NCI-H1105 (cell line): ENCODE measurements around the gene MYH7B.

Experiments
- DNase-seq: peaks from one replicate; lab custom pipeline; 2025; lab: John Stamatoyannopoulos, UW

MYH7B gene

DNA sequence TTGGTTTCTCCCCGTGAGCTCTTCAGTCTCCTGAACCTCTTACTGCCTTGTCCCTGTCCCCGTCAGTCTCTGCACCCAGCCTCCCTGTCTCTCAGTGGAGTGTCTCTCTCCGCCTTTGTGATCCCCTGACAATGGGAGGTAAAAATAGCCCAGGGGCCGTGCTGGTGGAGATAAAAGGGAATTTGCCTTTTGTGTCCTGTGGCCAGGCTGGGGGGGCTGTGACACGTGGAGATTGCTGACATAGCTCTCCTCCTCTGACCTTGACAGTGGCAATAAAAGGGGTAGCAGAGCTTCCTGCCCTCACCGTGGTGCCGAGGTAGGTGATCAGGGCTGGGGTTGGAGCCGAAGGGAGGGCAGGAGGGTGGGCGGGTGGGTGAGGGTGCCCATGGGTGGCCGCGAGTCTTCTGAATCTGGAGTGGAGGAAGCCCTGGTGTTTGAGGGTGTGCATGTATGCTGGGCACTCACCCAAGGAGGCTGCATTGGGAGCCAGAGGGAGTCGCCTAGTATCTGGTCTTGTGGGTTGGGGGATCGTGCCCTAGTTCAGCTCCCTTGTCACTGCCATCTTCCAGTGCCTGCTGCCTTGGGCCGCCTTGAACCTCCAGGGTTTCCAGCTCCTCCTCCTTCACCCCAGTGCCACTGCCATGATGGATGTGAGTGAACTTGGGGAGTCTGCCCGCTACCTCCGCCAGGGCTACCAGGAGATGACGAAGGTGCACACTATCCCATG is 21.9 kb downstream of the MYH7B start:
- DNase-seq = no peak

DNA sequence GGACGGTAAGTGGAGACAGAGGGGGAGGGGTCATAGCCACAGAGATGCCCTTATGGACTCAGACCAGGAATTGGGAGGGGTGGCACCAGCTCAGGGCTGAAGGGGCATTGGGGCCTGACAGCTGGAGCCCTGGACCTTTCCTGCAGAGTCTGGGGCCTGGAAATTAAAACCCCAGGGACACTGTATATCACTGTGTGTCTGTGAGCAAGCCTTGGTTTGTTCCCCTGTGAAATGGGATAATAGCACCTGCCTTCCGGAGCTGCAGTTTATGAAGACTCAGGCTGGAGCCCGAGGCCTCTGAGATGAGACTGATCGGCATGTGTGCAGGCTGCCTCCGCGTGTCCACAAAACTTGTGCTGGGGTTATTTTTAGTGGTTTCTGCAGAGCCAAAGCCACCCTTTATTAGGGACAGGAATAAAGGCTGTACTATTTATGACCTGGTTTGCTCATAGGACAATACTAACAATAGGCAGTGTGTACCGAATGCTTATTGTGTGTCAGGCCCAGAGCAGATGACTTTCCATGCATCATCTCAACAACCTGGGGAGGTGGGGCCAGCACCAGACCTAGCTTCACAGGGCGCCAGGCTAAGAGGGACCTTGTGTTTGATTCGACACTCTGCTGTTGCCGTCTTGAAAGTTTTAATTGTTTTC is 22.6 kb downstream of the MYH7B start:
- DNase-seq = no peak

DNA sequence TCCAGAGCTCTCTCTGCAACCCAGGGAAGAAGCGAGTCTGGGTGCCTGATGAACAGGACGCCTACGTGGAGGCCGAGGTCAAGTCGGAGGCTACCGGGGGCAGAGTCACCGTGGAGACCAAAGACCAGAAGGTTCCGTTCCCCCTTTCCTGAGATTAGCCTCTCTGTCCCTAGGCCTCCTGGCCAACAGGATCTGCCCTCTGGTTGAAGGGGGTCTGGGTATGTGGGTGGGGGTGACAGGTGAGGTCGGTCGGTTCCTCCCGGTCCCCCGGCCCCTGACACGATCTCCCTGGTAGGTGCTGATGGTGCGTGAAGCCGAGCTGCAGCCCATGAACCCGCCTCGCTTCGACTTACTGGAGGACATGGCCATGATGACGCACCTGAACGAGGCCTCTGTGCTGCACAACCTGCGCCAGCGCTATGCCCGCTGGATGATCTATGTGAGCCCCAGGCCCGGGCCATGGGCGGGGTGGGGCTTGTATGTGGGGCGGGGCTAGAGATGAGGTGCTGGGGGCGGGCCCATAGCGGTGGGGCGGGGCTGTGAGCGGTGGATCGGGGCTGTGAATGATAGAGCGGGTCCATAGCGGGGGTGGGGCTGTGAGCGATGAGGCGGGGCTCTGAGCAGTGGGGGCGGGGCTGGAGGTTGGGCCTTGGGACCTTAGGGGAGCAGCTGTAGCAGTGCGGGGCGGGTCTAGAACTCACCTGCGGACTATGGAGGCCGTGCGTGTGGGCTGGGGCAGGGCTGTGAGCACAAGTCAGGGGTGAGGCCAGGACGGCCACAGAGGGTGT is 23.9 kb downstream of the MYH7B start:
- no peak for DNase-seq

DNA sequence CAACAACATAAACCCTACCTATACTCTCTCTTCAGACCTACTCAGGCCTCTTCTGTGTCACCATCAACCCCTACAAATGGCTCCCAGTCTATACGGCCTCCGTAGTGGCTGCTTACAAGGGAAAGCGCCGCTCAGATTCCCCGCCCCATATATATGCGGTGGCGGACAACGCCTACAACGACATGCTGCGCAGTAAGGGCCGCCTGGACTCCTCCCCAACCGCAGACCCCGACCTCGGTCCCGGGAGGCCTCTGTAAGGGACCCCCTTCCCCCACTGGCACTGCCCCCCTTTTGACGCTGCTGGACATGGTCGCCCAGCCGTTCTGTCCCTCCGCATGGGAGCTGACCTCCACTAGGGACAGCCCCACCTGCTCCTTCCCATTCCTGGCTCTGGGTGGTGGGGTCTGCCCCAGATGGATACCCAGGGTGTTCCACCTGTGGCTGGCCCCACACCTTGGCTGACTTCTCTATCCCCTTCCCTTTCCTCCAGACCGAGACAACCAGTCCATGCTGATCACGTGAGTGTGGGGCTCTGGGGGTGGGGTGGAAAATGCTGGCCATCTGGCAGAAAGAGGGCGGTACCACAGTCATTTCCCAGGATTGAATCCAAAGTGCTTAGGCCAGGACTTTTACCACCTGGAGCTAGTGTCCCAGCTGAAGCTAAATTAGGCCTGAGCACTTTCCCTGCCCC is 25.0 kb downstream of the MYH7B start:
- no peak for DNase-seq

DNA sequence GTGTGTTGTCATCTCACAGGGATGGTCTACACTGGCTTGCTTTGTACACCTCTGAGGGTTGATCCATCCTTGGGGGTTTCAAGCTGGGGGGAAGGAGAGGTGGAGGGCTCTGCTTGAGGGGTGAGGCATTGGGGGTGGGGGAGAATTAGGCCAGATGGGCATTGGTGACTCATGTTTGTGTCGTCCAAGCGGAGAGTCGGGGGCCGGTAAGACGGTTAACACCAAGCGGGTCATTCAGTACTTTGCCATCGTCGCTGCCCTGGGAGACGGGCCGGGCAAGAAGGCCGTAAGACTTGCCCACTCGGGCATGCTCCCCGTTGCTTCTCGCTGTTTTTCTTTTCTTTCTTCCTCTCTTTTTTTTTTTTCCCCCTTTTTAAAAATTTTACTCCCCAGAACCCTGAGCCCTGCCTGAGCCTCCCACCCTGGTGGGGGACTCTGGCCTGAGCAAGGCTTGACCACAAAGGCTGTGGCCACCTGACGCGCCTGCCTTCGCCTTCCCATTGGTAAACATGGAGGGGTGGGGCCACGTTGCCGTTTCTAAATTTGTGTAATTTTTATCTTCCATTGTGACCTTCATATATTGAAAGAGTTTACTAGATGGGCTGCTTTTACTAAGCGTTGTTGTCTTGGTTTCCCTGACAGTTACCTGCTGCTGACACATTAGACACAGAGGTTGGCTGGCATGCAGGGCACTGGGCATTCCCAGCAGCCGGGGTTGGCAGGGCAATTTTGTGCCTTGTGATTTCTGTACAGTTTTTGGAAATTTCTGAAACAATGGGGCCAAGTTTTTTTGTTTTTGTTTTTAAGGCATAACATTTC is 26.8 kb downstream of the MYH7B start:
- DNase-seq = no peak

DNA sequence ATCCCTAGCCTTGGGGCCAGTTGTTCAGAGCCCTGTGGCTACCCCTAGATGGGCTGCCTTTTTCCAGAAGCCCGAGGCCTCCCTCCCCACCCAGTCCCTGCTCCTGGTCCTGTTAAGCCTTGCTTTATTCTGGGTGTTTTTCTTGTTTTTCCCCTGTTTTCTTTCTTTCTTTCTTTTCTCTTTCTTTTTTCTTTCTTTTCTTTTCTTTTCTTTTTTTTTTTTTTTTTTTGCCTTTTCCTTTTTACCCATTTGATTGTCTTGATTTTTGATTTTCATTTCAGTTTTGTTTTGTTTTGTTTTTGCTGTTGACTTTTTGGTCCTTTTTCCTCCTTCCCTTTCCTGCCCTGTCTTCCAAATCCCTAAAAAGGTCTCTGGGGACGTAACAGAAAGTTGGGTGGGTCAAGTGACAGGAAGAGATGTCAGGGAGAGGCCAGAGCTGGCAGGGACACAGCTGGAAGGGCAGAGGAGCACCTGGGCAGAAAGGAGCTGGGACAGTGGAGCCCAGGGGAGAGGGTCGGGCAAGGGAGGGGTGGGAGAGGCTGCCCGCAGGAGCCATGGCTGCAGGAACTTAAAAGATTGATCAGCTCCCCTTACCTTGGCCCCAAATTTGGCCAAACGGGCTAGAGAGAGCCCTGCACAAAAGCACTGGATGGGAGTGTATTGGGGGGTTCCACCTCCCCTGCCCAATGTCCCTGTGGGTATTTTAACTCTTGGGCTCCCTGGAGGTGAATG is 27.6 kb downstream of the MYH7B start:
- no peak for DNase-seq

DNA sequence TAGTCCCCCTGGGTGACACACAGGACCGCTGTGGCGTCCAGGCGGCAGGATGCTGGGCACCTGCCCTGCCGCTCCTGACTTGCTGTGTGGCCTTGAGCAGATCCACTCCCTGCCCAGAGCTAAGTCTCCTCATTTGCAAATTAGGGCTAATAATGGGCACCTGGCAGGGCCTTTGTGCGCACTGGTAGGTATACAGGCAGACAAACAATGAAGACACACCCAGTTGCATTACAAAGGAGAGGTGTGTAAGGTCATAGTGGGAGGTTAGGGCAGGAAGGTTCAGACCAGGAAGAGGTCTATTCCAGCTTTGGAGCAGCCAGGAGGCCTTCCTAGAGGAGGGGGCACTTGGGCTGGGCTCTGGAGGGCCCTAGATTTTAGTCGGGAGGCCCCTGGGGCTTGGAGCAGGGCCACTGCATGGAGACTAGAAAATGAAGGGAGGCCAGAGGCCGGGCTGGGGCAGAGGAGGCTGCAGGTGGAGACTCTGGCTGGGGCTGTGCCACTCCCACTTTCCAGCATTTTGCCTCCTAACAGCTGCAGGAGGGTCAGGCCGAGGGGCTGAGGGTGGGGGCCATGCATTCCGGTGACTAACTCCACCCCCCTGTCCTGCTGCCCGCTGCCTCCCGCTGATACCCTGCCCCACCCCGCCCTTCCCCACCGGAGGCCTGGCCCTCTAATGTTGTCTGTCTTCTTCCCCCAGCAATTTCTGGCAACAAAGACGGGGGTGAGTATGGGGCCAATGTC is 28.5 kb downstream of the MYH7B start:
- no peak for DNase-seq

DNA sequence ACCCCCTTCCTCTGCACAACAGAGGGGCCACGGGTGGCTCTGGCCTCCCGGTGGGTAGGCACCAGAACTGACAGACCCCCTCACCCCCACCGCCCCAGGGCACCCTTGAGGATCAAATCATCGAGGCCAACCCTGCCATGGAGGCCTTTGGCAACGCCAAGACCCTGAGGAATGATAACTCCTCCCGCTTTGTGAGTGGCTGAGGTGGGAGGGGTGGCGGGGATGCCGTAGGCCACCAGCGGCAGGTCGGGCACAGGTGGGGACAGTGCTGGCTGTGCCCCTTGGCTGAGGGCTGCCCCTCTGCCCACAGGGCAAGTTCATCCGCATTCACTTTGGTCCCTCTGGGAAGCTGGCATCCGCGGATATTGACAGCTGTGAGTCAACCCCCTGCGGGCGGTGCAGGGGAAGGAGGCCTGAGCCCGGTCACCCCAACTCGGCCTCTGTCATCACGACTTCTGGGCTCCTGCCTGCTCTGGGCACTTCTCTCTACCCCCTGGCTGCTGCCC is 29.1 kb downstream of the MYH7B start:
- DNase-seq = no peak

DNA sequence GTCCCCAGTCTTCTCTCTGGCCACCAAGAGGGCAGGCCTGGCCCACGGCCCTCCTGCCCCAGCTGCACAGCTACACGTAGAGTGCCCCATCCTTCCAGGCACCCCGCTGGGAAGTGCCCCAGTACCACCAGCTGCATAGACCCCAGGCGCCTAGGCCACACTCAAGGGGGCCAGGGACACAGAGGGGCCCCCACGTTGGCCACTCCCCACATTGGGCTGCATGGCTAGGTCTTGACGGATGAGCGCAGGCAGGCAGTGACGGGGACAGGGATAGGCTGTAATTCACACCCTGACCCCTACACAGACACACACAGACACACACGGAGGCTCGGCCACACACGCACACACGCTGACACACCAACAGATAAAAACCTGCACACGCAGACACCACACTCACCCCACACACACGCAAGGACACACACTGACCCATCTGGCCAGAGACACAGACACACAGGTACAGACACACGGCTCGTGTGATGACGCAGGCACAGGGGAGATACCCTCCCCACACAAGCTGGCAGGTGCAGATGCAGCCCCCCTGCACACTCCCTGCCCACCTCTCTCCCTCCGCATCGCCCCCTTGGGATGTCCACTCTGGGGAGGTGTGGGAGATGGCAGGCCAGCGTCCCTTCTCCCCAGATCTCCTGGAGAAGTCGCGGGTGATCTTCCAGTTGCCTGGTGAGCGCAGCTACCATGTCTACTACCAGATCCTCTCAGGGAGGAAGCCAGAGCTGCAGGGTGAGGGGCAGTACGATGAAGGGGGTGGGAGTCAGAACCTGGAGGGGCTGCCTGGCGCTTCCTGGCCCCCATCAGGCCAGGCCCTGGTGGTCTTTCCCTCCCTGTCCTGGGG is 30.0 kb downstream of the MYH7B start:
- DNase-seq = no peak

DNA sequence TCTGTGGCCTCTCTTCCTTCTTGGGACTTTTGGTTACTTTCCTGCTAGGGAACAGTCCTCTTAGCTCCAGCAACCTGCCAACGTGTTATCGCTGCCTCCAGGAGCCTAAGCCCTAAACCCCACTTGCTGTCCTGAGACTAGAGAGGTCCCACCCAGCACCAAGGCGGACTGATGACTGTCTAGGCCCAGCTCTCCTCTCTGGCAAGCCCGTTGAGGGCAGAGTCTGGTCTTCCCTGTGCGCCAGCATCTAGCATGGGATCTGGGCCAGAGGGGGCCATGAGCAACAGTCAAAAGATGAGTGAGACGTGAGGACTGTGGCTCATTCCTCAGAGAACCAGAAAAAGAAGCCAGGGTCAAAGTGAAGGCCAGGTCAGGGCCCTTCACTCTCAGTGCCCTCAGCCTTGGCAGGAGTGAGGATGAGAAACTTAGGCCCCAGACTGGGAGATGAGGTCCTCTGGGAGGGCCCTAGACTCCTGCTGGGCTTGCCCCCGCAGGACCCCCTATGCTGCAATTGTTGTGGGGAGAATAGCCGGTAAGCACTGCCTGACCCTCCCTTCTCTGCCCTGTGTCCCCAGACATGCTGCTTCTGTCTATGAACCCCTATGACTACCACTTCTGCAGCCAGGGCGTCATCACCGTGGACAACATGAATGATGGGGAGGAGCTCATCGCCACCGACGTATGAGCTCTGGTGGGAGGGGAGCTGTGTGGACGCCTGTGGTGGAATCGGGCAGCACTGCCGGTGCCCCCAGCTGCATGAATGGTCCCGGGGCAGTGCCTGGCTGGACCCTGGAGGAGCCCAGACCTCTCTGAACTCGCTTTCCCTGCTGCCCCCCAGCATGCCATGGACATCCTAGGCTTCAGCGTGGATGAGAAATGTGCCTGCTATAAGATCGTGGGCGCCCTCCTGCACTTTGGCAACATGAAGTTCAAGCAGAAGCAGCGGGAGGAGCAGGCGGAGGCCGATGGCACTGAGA is 30.9 kb downstream of the MYH7B start:
- DNase-seq = no peak

DNA sequence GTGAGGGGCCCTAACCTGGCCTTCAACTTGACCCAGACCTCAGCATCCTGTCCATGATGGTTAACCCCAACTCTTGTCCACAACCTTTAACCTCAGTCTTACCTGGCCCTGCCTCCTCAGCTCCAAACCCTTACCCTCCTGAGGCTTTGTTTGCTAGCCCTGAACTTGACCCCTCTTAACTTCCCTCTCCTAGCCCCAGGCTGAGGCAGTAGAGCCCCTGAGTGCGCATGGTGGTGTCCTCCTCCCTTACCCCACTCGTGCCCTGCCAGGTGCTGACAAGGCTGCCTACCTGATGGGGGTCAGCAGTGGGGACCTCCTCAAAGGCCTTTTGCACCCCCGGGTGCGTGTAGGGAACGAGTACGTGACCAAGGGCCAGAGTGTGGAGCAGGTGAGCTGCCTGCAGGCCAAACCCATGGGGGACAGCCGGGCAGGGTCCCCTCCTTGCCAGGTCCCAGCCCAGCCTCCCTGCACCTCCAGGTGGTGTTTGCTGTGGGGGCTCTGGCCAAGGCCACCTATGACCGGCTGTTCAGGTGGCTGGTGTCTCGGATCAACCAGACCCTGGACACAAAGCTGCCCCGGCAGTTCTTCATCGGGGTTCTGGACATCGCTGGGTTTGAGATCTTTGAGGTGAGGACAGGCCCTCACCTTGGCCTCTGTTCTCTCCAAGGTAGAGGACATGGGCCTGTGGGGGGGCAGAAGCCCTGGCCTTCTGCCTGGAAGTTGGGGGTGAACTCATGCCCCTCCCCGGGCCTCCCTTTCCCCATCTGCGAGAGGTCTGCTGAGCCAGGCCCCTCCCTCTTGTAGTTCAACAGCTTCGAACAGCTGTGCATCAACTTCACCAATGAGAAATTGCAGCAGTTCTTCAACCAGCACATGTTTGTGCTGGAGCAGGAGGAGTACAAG is 31.9 kb downstream of the MYH7B start:
- no peak for DNase-seq

DNA sequence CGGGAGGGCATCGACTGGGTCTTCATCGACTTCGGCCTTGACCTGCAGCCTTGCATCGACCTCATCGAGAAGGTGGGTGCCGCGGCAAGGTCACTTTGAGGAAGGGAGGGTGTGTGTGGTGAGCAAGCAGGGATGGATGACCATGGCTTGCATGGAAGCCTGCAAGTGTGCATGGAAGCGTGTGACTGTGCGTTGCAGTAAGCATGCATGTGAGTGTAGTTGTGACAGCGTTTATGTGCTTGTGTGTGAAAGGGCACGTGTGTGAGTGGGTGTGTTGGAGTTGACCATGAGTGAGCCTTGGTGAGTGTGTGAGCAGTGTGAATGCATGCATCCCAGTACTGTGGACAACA is 32.5 kb downstream of the MYH7B start:
- no peak for DNase-seq

DNA sequence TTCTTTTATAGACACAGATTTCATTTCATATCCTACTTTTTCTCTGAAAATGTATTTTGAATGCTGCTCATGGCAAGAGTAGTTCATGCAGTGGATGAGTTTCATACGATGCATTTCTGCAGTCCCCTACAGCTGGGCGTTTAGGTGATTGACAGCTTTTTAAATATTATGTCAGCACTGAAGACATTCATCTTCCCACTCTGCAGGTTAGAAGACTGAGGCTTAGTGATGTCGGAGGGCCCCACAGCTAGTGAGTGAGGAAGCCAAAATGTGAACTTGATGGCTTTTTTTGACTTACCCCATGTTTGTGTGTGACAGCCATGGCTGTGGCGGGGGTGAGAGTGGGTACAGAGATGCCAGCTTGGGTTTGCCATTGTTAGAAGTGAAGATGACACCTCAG is 33.5 kb downstream of the MYH7B start:
- no peak for DNase-seq

DNA sequence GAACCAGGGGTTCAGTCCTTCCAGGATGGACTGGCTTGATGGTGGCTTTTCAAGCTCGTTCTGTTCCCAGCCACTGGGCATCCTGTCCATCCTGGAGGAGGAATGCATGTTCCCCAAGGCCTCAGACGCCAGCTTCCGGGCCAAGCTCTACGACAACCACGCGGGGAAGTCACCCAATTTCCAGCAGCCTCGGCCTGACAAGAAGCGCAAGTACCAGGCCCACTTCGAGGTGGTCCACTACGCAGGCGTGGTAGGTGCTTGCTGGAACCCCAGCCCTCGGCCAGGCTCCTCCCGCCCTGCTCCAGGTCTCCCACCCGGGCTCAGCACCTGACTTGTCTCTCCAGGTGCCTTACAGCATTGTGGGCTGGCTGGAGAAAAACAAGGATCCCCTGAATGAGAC is 34.0 kb downstream of the MYH7B start:
- no peak for DNase-seq

DNA sequence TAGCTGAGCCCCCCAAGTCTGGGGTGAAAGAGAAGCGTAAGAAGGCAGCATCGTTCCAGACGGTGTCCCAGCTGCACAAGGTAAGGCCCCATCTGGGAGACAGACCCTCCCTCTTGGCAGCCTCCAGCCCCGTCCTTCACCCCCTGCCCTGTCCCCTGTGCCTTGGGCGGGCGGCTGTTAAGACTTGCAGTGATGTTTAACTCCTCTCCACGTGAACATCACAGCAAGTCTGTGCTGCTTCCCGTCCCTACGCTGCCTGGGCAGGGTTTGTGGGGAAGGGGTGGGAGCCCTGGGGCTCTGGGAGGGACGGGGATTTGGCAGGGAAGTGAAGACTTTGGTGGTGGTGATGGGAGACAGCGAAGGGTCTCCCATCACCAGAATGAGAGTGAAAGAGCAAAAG is 34.6 kb downstream of the MYH7B start:
- no peak for DNase-seq

DNA sequence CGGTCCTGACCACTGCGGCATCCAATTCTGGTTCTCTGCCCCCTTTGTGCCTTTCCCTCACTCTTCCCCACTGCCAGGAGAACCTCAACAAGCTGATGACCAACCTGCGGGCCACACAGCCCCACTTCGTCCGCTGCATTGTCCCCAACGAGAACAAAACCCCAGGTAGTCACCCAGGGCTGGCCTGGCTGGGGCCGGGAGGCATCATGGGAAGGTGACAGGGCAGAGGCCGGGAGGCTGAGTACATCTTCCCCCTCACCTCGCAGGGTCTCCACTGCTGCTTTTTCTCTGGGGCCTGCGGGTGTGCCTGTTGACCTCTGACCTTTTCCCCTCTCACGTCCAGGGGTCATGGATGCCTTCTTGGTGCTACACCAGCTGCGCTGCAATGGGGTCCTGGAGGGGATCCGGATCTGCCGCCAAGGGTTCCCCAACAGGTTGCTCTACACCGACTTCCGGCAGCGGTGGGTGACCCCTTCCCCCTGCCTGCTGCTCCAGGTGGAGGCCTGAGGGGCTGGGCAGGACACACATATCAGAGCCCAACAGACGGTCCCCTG is 35.1 kb downstream of the MYH7B start:
- no peak for DNase-seq
